HuH-7.5 (cell line): ENCODE measurements around the gene EIF5.

ENCODE experiments used
- DNase-seq: peaks from one replicate; pipeline ENCODE4 v3.0.0; 2011; ENCODE audit warnings: low spot score

Gene EIF5

GRCh38 chr14:103333754-103334643 is at the start of gene EIF5:
Gene EIF5 (plus strand): TSS chr14:103334237. CDS start chr14:103335861, 1,624 bp downstream.
- DNase-seq, result peak; percentile 91

- no peak for DNase-seq
These were observed 49.2 kb upstream of the EIF5 start for GRCh38 chr14:103284574-103285467.

GRCh38 chr14:103286460-103286859 is 47.6 kb upstream of the EIF5 start:
- DNase-seq, result no peak

GRCh38 chr14:103286968-103287850 is 46.8 kb upstream of the EIF5 start:
- no peak for DNase-seq

GRCh38 chr14:103288076-103288766 is 45.8 kb upstream of the EIF5 start:
- DNase-seq, result no peak

- DNase-seq, result no peak
These were observed 44.0 kb upstream of the EIF5 start for GRCh38 chr14:103290056-103290455.

- DNase-seq, result no peak
These were observed 43.5 kb upstream of the EIF5 start for GRCh38 chr14:103290494-103290893.

- no peak for DNase-seq
These were observed 43.1 kb upstream of the EIF5 start for GRCh38 chr14:103290961-103291360.

- DNase-seq, result peak; percentile 83
These were observed 41.3 kb upstream of the EIF5 start for GRCh38 chr14:103292426-103293374.

GRCh38 chr14:103293465-103293864 is 40.6 kb upstream of the EIF5 start:
- no peak for DNase-seq

GRCh38 chr14:103294091-103294490 is 39.9 kb upstream of the EIF5 start:
- DNase-seq, result no peak

- no peak for DNase-seq
These were observed 38.0 kb upstream of the EIF5 start for GRCh38 chr14:103296007-103296406.

GRCh38 chr14:103296987-103297386 is 37.0 kb upstream of the EIF5 start:
- DNase-seq, result no peak

GRCh38 chr14:103298620-103299019 is 35.4 kb upstream of the EIF5 start:
- DNase-seq, result no peak

GRCh38 chr14:103301512-103302354 is 32.3 kb upstream of the EIF5 start:
- DNase-seq, result no peak

GRCh38 chr14:103302966-103303365 is 31.1 kb upstream of the EIF5 start:
- no peak for DNase-seq

GRCh38 chr14:103304706-103305105 is 29.3 kb upstream of the EIF5 start:
- no peak for DNase-seq

GRCh38 chr14:103308717-103309616 is 25.1 kb upstream of the EIF5 start:
- DNase-seq, result no peak
